ENCODE measurements around the gene KRT16.
"Not testable (repeated sequence)": the region's sequence is repeated elsewhere in the genome, so short reads cannot be mapped to it uniquely, and the experiment has no call there.

KRT16 gene

GRCh38 chr17:41647038-41647813 lies 34.7 kb upstream of the KRT16 start:
- DNase-seq = no peak

GRCh38 chr17:41642252-41643156 lies 29.9 kb upstream of the KRT16 start:
- no peak for DNase-seq

GRCh38 chr17:41640596-41640995 lies 28.0 kb upstream of the KRT16 start:
- DNase-seq = not testable (repeated sequence)

GRCh38 chr17:41639492-41640473 lies 27.2 kb upstream of the KRT16 start:
- DNase-seq = no peak

GRCh38 chr17:41638941-41639340 lies 26.4 kb upstream of the KRT16 start:
- no peak for DNase-seq

- no peak for DNase-seq
Measured at GRCh38 chr17:41638194-41638593, 25.6 kb upstream of the KRT16 start.

- DNase-seq = no peak
Measured at GRCh38 chr17:41636652-41637051, 24.1 kb upstream of the KRT16 start.

GRCh38 chr17:41635121-41636097 lies 22.8 kb upstream of the KRT16 start:
- no peak for DNase-seq

- DNase-seq = no peak
Measured at GRCh38 chr17:41634639-41635038, 22.1 kb upstream of the KRT16 start.

- DNase-seq = no peak
Measured at GRCh38 chr17:41633556-41634199, 21.1 kb upstream of the KRT16 start.

- DNase-seq = no peak
Measured at GRCh38 chr17:41632482-41633105, 20.0 kb upstream of the KRT16 start.

GRCh38 chr17:41631898-41632285 lies 19.3 kb upstream of the KRT16 start:
- no peak for DNase-seq

- DNase-seq = no peak
Measured at GRCh38 chr17:41631025-41631897, 18.7 kb upstream of the KRT16 start.

GRCh38 chr17:41629826-41630670 lies 17.5 kb upstream of the KRT16 start:
- no peak for DNase-seq

- DNase-seq = no peak
Measured at GRCh38 chr17:41629316-41629715, 16.7 kb upstream of the KRT16 start.

GRCh38 chr17:41628621-41629255 lies 16.2 kb upstream of the KRT16 start:
- DNase-seq = not testable (repeated sequence)

- not testable (repeated sequence) for DNase-seq
Measured at GRCh38 chr17:41628073-41628370, 15.5 kb upstream of the KRT16 start.
